BE2C (cell line): ENCODE measurements around the gene CRX. TPM values are rescaled to one million over a fixed set of nuclear protein-coding genes. Genes with fewer than 3 reads are reported as not detected.
"Not testable (repeated sequence)": the region's sequence is repeated elsewhere in the genome, so short reads cannot be mapped to it uniquely, and the experiment has no call there.

ENCODE experiments used
- DNase-seq: peaks from one replicate; pipeline ENCODE4 v3.0.0-alpha.2; 2020
- H3K27me3 ChIP-seq: fragments of 250-450 bp; sonication (Bioruptor Pico); 2 replicates; pipeline ENCODE4 v1.5.1; 2020; ENCODE audit warnings: mild to moderate bottlenecking
- H3K36me3 ChIP-seq: fragments of 250-450 bp; sonication (Bioruptor Pico); 2 replicates; pipeline ENCODE4 v1.5.1; 2020; ENCODE audit warnings: mild to moderate bottlenecking
- H3K4me1 ChIP-seq: fragments of 250-450 bp; sonication (Bioruptor Pico); 2 replicates; pipeline ENCODE4 v1.5.1; 2020
- H3K4me3 ChIP-seq: 2 replicates; pipeline ENCODE4 v1.5.1; 2011; ENCODE audit warnings: low read depth, low read length
- H3K9me3 ChIP-seq: fragments of 250-450 bp; sonication (Bioruptor Pico); 2 replicates; pipeline ENCODE4 v1.5.1; 2020
- polyA plus RNA-seq: library from polyadenylated mRNA; unstranded; fragments of >200 nt; gene quantifications from one replicate; pipeline ENCODE4 v1.2.1, GENCODE V29; 2012; ENCODE audit warnings: low read depth, missing spikeins; ENCODE audit not compliant: insufficient read length, insufficient read depth
- TF ChIP-seq, protein P1 (sequence below): IDR thresholded peaks from 2 replicates; pipeline ENCODE4 v1.5.1; 2012; ENCODE audit warnings: mild to moderate bottlenecking, low read depth, low read length

CRX gene
- 0.26 TPM for polyA plus RNA-seq

DNA sequence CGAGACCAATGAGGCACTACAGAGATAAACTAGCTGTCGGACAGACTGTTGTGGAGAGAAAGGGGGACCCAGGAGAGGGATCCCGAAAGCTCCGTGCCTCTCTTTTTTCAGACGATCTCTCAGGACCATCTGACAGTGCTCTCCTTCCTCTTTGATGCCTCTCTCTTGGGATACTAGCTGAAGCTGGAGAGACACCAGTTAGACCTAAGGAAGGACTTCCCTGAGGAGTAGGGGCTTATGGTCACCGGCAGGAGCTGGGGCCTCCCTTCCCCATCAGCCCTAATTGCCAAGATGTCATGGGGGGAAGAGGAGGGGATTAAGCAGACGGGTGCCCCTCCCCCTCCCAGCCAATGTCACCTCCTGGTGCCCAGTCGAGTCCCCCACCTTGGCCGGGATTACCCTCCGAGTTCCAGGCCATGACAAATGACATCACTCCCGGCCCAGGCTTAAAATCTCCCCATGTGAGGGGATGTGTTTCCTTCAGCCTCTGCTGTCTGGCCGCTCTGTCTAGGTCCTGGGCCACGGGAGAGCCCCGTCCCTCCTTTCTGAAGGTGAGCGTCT, at the start of gene CRX:
Gene CRX (plus strand): TSS at position 478 of the 561 bp plus-strand sequence. CDS start 12,507 bp downstream, outside the sequence.
- Histone ChIP-seq H3K4me3 (no peak within 1 kb of the TSS), H3K4me1 (no peaks in the 10 kb centered on the region), H3K9me3 (no peaks in the 10 kb centered on the region), H3K36me3 (no peaks in the 10 kb centered on the region), H3K27me3 (peaks cover 10% of the 10 kb centered on the region; the same call in 1 of the 2 replicates)
- TF ChIP-seq, protein P1, sequence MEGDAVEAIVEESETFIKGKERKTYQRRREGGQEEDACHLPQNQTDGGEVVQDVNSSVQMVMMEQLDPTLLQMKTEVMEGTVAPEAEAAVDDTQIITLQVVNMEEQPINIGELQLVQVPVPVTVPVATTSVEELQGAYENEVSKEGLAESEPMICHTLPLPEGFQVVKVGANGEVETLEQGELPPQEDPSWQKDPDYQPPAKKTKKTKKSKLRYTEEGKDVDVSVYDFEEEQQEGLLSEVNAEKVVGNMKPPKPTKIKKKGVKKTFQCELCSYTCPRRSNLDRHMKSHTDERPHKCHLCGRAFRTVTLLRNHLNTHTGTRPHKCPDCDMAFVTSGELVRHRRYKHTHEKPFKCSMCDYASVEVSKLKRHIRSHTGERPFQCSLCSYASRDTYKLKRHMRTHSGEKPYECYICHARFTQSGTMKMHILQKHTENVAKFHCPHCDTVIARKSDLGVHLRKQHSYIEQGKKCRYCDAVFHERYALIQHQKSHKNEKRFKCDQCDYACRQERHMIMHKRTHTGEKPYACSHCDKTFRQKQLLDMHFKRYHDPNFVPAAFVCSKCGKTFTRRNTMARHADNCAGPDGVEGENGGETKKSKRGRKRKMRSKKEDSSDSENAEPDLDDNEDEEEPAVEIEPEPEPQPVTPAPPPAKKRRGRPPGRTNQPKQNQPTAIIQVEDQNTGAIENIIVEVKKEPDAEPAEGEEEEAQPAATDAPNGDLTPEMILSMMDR = no peak
- DNase-seq = no peak

DNA sequence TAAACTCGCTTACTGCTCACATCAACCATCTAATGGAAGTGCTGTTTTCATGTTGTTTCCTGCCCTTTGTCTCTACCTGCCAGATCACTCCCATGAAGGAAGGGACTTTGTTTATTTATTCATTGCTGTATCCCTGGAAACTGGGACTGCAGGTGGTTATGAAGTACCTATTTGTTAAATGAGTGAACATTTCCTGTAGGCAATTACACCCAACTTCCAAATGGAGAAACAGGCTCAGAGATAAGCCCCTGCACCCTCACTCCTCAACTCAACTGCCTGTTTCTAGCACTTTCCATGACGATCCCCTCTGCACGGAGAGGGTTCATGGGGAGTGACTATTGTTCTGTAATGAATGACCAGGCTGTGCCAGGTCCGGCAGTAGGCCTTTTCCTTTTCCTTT, 45.2 kb upstream of the CRX start:
- Histone ChIP-seq H3K36me3 (peaks cover 6% of the 10 kb centered on the region), H3K27me3 (no peaks in the 10 kb centered on the region), H3K9me3 (no peaks in the 10 kb centered on the region), H3K4me1 (no peaks in the 10 kb centered on the region), H3K4me3 (no peak overlapping the region)
- TF ChIP-seq, protein P1 = no peak
- DNase-seq = no peak

DNA sequence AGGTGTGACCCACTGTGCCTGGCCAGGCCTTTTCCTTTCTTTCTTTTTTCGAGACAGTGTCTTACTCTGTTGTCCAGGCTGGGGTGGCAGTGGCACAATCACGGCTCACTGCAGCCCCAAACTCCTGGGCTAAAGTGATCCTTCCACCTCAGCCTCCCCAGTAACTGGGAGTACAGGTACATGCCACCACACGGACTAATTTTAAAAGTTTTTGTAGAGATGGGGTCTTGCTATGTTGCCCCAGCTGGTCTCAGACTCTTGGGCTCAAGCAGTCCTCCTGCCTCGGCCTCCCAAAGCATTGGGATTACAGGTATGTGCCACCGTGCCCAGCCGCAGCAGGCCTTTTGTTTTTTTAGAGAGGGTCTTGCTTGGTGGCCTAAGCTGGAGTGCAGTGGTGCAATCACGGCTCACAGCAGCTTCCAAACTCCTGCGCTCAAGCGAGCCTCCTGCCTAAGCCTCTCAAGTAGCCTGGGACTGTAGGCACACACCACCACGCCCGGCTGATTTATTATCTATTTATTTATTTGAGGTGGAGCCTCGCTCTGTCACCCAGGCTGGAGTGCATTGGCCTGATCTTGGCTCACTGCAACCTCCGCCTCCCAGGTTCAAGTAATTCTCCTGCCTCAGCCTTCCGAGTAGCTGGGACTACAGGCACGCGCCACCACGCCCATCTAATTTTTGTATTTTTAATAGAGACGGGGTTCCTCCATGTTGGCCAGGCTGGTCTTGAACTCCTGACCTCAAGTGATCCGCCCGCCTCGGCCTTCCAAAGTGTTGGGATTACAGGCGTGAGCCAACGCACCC, 44.3 kb upstream of the CRX start:
- H3K4me3 ChIP-seq = peak overlapping the region; percentile 88
- not testable (repeated sequence) for H3K4me1 ChIP-seq, H3K27me3 ChIP-seq, H3K9me3 ChIP-seq, H3K36me3 ChIP-seq, DNase-seq

- Histone ChIP-seq H3K36me3 (peaks cover 6% of the 10 kb centered on the region), H3K4me3 (peak within 1 kb of the TSS; percentile 88), H3K9me3 (no peaks in the 10 kb centered on the region), H3K27me3 (no peaks in the 10 kb centered on the region), H3K4me1 (no peaks in the 10 kb centered on the region)
- TF ChIP-seq, protein P1 = no peak
- DNase-seq = peak; percentile 83
Observed at GRCh38 chr19:47778049-47778953, 43.4 kb upstream of the CRX start, which contains the start of gene SELENOW. TSS of gene SELENOW (plus strand) at chr19:47778703. CDS start at chr19:47778786, 83 bp downstream.

DNA sequence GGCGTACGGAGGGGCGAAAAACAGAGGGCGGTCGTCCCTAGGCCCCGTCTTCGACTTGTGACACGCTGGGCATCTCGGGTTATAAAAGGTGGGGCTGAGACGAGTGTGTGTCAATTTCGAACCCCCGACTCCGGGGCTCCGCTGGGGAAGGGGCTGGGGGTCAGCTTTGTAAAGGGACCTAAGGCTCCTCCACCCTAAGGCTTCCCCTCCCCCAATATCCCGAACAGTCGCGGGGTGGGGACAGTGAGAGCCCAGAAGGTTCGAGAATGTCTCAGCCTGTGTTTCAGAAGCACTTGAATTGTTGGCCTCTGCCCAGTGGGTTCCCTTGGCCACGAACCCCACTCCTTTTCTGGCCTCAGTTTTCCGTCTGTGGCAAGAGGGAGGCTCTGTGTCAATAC, 42.8 kb upstream of the CRX start:
- Histone ChIP-seq H3K27me3 (no peaks in the 10 kb centered on the region), H3K4me3 (peak overlapping the region; percentile 88), H3K36me3 (peaks cover 6% of the 10 kb centered on the region), H3K9me3 (no peaks in the 10 kb centered on the region), H3K4me1 (no peaks in the 10 kb centered on the region)
- TF ChIP-seq, protein P1 = no peak
- no peak for DNase-seq

DNA sequence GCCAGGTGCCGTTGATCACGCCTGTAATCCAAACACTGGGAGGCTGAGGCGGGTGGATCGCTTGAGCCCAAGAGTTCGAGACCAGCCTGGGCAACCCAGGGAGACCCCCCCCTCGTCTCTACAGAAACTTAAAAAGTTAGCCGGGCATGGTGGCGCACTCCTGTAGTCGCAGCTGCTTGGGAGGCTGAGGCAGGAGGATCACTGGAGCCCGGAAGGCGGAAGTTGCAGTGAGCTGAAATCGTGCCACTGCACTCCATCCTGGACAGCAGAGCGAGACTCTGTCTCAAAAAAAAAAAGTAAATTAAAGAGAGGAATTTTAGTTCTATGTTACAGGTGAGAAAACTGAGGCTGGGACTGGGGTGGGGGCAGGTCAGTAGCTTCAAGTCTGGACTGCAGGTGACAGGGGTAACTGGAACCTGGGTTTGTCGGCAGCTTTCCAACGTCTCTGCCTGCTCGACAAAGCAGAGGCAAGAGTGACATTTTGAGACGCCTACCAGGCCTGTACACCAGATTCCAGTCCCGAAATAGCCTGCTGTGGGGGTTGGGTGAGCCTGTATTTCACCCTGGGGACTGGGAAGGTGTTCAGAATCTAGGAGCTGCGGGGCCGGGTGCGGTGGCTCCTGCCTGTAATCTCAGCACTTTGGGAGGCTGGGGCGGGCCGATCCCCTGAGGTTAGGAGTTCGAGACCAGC, 42.1 kb upstream of the CRX start:
- Histone ChIP-seq H3K9me3 (no peaks in the 10 kb centered on the region), H3K4me1 (no peaks in the 10 kb centered on the region), H3K36me3 (peaks cover 6% of the 10 kb centered on the region), H3K4me3 (peak overlapping the region; percentile 88), H3K27me3 (no peaks in the 10 kb centered on the region)
- TF ChIP-seq, protein P1 = no peak
- peak; percentile 42 for DNase-seq
